Neural cell (in vitro differentiated cells): Measurements from ENCODE around the gene NLRX1.

Source experiments
- CTCF ChIP-seq: fragments of 450-650 bp; IDR thresholded peaks from 2 replicates; pipeline ENCODE4 v1.5.1; 2014; ENCODE audit warnings: antibody characterized with exemption, mild to moderate bottlenecking, moderate library complexity; ENCODE audit not compliant: poor library complexity, severe bottlenecking
- EP300 ChIP-seq: fragments of 450-650 bp; conservative IDR thresholded peaks from 2 replicates; pipeline ENCODE4 v1.6.1; 2014; ENCODE audit warnings: antibody characterized with exemption, mild to moderate bottlenecking, moderate library complexity; ENCODE audit not compliant: poor library complexity, severe bottlenecking
- EZH2 ChIP-seq: fragments of 200-600, 300-800 bp; shearing (Covaris generic), sonication (generic); IDR thresholded peaks from 2 replicates; pipeline ENCODE4 v1.6.1; 2014; ENCODE audit warnings: antibody characterized with exemption, low read length, borderline replicate concordance, mild to moderate bottlenecking; ENCODE audit not compliant: insufficient read depth, poor library complexity, severe bottlenecking
- MXI1 ChIP-seq: fragments of 450-650 bp; conservative IDR thresholded peaks from 2 replicates; pipeline ENCODE4 v1.6.1; 2014; ENCODE audit warnings: antibody characterized with exemption, mild to moderate bottlenecking; ENCODE audit not compliant: poor library complexity, severe bottlenecking
- POLR2AphosphoS5 ChIP-seq: IDR thresholded peaks from 2 replicates; pipeline ENCODE4 v1.6.1; 2012
- RAD21 ChIP-seq: fragments of 450-650 bp; conservative IDR thresholded peaks from 2 replicates; pipeline ENCODE4 v1.6.1; 2014; ENCODE audit warnings: antibody characterized with exemption, mild to moderate bottlenecking, moderate library complexity
- REST ChIP-seq: IDR thresholded peaks from 2 replicates; pipeline ENCODE4 v1.6.1; 2012; ENCODE audit warnings: borderline replicate concordance
- SMC3 ChIP-seq: fragments of 450-650 bp; conservative IDR thresholded peaks from 2 replicates; pipeline ENCODE4 v1.6.1; 2014; ENCODE audit warnings: antibody characterized with exemption, mild to moderate bottlenecking, moderate library complexity; ENCODE audit not compliant: poor library complexity
- TAF1 ChIP-seq: IDR thresholded peaks from 2 replicates; pipeline ENCODE4 v1.6.1; 2012; ENCODE audit warnings: low read depth

- TF ChIP-seq POLR2AphosphoS5 (no peak), CTCF (no peak), REST (no peak), RAD21 (no peak), MXI1 (no peak), EZH2 (no peak), TAF1 (no peak), EP300 (no peak), SMC3 (no peak)
These were observed 12.6 kb upstream of the NLRX1 start for GRCh38 chr11:119155733-119156492.
